Stimulated activated naive CD4-positive, alpha-beta T cell treated with Interleukin-2 at 50 U/mL for 16 hours (primary cell): Measurements from ENCODE around the gene RFX2.
A peak's percentile ranks its signal among the peaks of the same experiment; 100 is the strongest.
"Not testable (repeated sequence)": the region's sequence is repeated elsewhere in the genome, so short reads cannot be mapped to it uniquely, and the experiment has no call there.

ENCODE experiments used
- DNase-seq: peaks from one replicate; lab custom pipeline; 2025; lab: John Stamatoyannopoulos, UW

The RFX2 gene

GRCh38 chr19:5990289-5990797 lies 120.0 kb downstream of the RFX2 start:
- DNase-seq, result no peak

- DNase-seq, result no peak
Observed at GRCh38 chr19:5989388-5990074, 120.8 kb downstream of the RFX2 start.

- no peak for DNase-seq
Observed at GRCh38 chr19:5988517-5989387, 121.5 kb downstream of the RFX2 start.

- peak; percentile 59 for DNase-seq
Observed at GRCh38 chr19:5987077-5987818, 123.1 kb downstream of the RFX2 start.

GRCh38 chr19:5985837-5986236 lies 124.5 kb downstream of the RFX2 start:
- not testable (repeated sequence) for DNase-seq

- no peak for DNase-seq
Observed at GRCh38 chr19:5985098-5985783, 125.1 kb downstream of the RFX2 start.

- no peak for DNase-seq
Observed at GRCh38 chr19:5984600-5984999, 125.7 kb downstream of the RFX2 start.

- no peak for DNase-seq
Observed at GRCh38 chr19:5983367-5983955, 126.8 kb downstream of the RFX2 start.

- DNase-seq, result no peak
Observed at GRCh38 chr19:5978606-5979552, 131.4 kb downstream of the RFX2 start.

GRCh38 chr19:5977785-5978605 lies 132.3 kb downstream of the RFX2 start, which contains the start of gene RANBP3:
Gene RANBP3 (minus strand): TSS chr19:5978140. CDS start chr19:5978082, 58 bp downstream.
- peak; percentile 97 for DNase-seq

GRCh38 chr19:5977222-5977784 lies 133.0 kb downstream of the RFX2 start:
- no peak for DNase-seq

GRCh38 chr19:5976768-5977167 lies 133.5 kb downstream of the RFX2 start:
- no peak for DNase-seq

GRCh38 chr19:5975388-5975728 lies 134.9 kb downstream of the RFX2 start:
- DNase-seq, result no peak

GRCh38 chr19:5974721-5975387 lies 135.4 kb downstream of the RFX2 start:
- DNase-seq, result peak; percentile 20

- DNase-seq, result no peak
Observed at GRCh38 chr19:5973867-5974635, 136.2 kb downstream of the RFX2 start.

GRCh38 chr19:5973376-5973775 lies 136.9 kb downstream of the RFX2 start:
- DNase-seq, result no peak

- DNase-seq, result no peak
Observed at GRCh38 chr19:5972355-5972731, 138.0 kb downstream of the RFX2 start.
